HL-60 (cell line): ENCODE measurements around the gene CEP85.

Experiments
- DNase-seq, 2 experiments: peaks; one replicate each; pipeline ENCODE4 v3.0.0-alpha.2; 2010 to 2020; ENCODE audit warnings: low read depth in 1 of 2, low spot score in 1 of 2
- H3K27ac ChIP-seq: fragments of 250-450 bp; sonication (Bioruptor Pico); replicated peaks from 2 replicates; pipeline ENCODE4 v1.5.1; 2020; ENCODE audit warnings: mild to moderate bottlenecking, moderate library complexity
- H3K27me3 ChIP-seq: fragments of 250-450 bp; sonication (Bioruptor Pico); 2 replicates; pipeline ENCODE4 v1.5.1; 2021; ENCODE audit warnings: mild to moderate bottlenecking, moderate library complexity; ENCODE audit not compliant: insufficient read depth, poor library complexity, severe bottlenecking
- H3K4me3 ChIP-seq: replicated peaks from 2 replicates; pipeline ENCODE4 v1.5.1; 2011; ENCODE audit warnings: mild to moderate bottlenecking, control low read depth, low read length; ENCODE audit not compliant: insufficient read depth
- CTCF ChIP-seq: IDR thresholded peaks from one replicate; pipeline ENCODE4 v1.5.1; 2011; ENCODE audit warnings: low read length, control low read depth, inconsistent platforms; ENCODE audit not compliant: insufficient read depth
- GABPA ChIP-seq: IDR thresholded peaks from 2 replicates; pipeline ENCODE4 v1.6.1; 2012; ENCODE audit warnings: low read depth
- POLR2AphosphoS5 ChIP-seq: IDR thresholded peaks from 2 replicates; pipeline ENCODE4 v1.6.1; 2012; ENCODE audit warnings: low read depth
- REST ChIP-seq: IDR thresholded peaks from 2 replicates; pipeline ENCODE4 v1.6.1; 2012; ENCODE audit warnings: low read depth; ENCODE audit not compliant: insufficient replicate concordance
- SPI1 ChIP-seq: IDR thresholded peaks from 2 replicates; pipeline ENCODE4 v1.6.1; 2012; ENCODE audit warnings: low read depth, mild to moderate bottlenecking, borderline replicate concordance

The CEP85 gene

GRCh38 chr1:26276432-26276838 is 42.4 kb downstream of the CEP85 start:
- Histone ChIP-seq H3K27ac (peak overlapping the region; percentile 88), H3K4me3 (no peak overlapping the region), H3K27me3 (no peaks in the 10 kb centered on the region)
- DNase-seq: no peak
- TF ChIP-seq SPI1 (no peak; the same call in 1 of the 2 replicates), POLR2AphosphoS5 (0 out of 2 replicates have a peak, but pooled peaks have one; percentile 44)

GRCh38 chr1:26277261-26277661 is 43.3 kb downstream of the CEP85 start:
- Histone ChIP-seq H3K27ac (peak overlapping the region; percentile 88), H3K4me3 (no peak overlapping the region)

GRCh38 chr1:26277719-26278118 is 43.7 kb downstream of the CEP85 start:
- Histone ChIP-seq H3K4me3 (no peak overlapping the region), H3K27me3 (no peaks in the 10 kb centered on the region), H3K27ac (peak overlapping the region; percentile 88)
- no peak for DNase-seq
- TF ChIP-seq SPI1: no peak
- TF ChIP-seq GABPA: no peak
- TF ChIP-seq CTCF: no peak
- TF ChIP-seq REST: no peak
- no peak for TF ChIP-seq POLR2AphosphoS5

More at GRCh38 chr1:26277261-26277661, 43.3 kb downstream of the CEP85 start:
- H3K27me3 ChIP-seq: no peaks in the 10 kb centered on the region
- DNase-seq: no peak
- TF ChIP-seq CTCF (no peak), SPI1 (no peak), GABPA (no peak), POLR2AphosphoS5 (no peak), REST (no peak)

- Histone ChIP-seq H3K4me3 (no peak overlapping the region), H3K27ac (peak overlapping the region; percentile 88), H3K27me3 (no peaks in the 10 kb centered on the region)
- TF ChIP-seq SPI1: no peak
- no peak for TF ChIP-seq REST
- no peak for TF ChIP-seq CTCF
- TF ChIP-seq GABPA: no peak
- no peak for TF ChIP-seq POLR2AphosphoS5
- DNase-seq: no peak
Observed at GRCh38 chr1:26278303-26278702, 44.3 kb downstream of the CEP85 start.
